ENCODE data around the gene MEN1.

DNA sequence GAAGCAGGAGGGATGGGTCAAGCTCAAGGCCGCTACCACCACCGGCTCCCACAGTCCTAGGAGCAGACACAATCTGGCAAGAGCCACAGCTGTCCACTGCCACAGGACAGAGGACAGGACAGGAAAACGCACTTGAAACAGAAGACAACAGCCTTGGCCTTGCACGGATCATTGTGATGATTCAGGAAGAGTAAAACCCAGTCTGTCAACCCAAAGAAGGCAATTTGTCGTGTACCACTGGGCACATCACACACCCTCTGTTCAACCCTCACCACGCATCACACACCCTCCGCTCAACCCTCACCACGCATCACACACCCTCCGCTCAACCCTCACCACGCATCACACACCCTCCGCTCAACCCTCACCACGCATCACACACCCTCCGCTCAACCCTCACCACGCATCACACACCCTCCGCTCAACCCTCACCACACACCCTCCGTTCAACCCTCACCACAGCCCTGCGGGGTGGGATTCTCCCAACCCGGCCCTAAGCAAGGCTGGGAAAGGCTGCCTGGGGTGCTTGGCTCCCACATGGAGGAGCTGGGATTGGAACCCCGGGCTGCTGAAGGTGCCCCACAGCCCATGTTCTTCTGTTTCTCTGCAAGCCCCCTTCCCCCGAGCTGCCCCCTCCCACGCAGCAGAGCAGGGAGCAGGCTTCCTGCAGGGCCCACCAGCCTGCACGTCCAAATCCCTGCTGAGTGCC lies 45.4 kb upstream of the MEN1 start:
- TF ChIP-seq POLR2A (IDR thresholded peaks at IDR 0.05): no peak
- TF ChIP-seq, protein P1, sequence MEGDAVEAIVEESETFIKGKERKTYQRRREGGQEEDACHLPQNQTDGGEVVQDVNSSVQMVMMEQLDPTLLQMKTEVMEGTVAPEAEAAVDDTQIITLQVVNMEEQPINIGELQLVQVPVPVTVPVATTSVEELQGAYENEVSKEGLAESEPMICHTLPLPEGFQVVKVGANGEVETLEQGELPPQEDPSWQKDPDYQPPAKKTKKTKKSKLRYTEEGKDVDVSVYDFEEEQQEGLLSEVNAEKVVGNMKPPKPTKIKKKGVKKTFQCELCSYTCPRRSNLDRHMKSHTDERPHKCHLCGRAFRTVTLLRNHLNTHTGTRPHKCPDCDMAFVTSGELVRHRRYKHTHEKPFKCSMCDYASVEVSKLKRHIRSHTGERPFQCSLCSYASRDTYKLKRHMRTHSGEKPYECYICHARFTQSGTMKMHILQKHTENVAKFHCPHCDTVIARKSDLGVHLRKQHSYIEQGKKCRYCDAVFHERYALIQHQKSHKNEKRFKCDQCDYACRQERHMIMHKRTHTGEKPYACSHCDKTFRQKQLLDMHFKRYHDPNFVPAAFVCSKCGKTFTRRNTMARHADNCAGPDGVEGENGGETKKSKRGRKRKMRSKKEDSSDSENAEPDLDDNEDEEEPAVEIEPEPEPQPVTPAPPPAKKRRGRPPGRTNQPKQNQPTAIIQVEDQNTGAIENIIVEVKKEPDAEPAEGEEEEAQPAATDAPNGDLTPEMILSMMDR (IDR thresholded peaks at IDR 0.05): no peak
